ENCODE data around the gene PERCC1. TPM values are rescaled to one million over a fixed set of nuclear protein-coding genes. Genes with fewer than 3 reads are reported as not detected.
"Not testable (repeated sequence)": the region's sequence is repeated elsewhere in the genome, so short reads cannot be mapped to it uniquely, and the experiment has no call there.

Gene PERCC1
- total RNA-seq, 1 donor from 2014 or later, result not detected

- ATAC-seq, result no peak
- intact Hi-C loops (cut with DNase I), result no loop called here
These were observed 28.1 kb downstream of the PERCC1 start for GRCh38 chr16:1458977-1459341.

GRCh38 chr16:1459967-1460366 is 29.1 kb downstream of the PERCC1 start:
- DNase-seq (ENCODE audit: low spot score) (no peak), ATAC-seq (no peak)
- intact Hi-C loops (cut with DNase I), result no loop called here

More at GRCh38 chr16:1458977-1459341, 28.1 kb downstream of the PERCC1 start:
- DNase-seq (ENCODE audit: low spot score), result no peak

DNA sequence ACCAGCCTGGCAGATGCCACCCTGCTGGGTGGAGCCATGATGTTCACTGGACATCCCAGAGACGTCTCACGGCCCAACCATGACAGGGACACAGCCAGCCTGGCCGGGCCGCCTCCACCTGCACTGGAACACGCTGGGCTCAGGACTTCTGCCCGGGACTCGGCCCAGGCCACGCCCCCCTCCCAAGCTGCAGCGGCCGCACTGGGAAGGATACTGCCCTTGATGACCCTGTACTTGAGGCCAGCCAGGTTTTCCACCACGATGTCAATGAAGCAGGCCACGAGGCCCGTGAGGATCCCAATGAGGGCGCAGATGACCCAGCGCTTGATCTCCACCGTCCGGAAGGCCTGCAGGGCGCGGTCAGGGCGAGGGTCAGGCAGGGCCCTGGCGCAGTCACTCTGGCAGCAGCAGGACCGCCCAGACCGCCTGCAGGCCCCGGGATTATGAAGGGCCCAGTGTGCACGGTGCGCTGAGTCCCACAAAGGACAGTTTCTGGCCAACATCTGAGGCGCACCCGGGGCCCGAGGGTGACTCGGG is 29.8 kb downstream of the PERCC1 start:
- intact Hi-C loops (cut with DNase I), result no loop called here
- no peak for ATAC-seq
- DNase-seq (ENCODE audit: low spot score), result no peak

GRCh38 chr16:1461146-1461545 is 30.3 kb downstream of the PERCC1 start:
- no peak for DNase-seq (ENCODE audit: low spot score)
- intact Hi-C loops (cut with DNase I), result no loop called here

DNA sequence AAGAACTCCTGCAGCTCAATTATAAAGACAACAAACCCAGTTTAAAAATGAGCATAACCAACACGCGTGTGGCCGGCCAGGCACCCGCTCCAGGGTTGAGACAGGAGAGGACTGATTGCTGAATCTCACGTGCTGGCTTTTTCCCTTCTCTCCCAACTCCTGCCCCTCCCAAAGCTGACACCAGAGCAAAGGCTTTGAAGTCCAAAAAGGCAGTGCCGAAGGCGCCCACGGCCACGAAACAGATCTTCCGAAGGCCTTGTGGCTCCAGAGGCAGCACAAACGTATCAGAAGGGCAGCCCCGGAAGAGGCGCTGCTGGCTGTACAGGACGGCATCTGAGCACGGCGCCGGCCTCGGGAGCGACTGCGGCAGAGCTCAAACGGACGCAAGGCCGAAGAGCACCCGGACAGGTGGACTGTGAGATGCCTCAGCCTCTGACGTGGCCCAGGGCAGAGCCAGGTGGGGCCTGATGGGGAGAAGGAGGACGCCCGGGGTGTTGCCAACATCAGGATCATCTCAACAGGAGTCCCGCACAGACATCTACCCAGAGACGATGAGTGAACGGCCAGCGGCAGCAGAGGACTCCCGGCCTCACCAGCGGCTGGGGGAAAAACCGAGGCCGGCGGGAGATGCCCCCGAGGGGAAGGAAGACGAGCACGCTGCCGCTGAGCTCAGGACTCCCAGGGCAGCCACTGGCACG is 33.5 kb downstream of the PERCC1 start:
- intact Hi-C loops (cut with DNase I), result no loop called here
- DNase-seq (ENCODE audit: low spot score) (no peak), ATAC-seq (no peak)

More at GRCh38 chr16:1461146-1461545, 30.3 kb downstream of the PERCC1 start:
- no peak for ATAC-seq

DNA sequence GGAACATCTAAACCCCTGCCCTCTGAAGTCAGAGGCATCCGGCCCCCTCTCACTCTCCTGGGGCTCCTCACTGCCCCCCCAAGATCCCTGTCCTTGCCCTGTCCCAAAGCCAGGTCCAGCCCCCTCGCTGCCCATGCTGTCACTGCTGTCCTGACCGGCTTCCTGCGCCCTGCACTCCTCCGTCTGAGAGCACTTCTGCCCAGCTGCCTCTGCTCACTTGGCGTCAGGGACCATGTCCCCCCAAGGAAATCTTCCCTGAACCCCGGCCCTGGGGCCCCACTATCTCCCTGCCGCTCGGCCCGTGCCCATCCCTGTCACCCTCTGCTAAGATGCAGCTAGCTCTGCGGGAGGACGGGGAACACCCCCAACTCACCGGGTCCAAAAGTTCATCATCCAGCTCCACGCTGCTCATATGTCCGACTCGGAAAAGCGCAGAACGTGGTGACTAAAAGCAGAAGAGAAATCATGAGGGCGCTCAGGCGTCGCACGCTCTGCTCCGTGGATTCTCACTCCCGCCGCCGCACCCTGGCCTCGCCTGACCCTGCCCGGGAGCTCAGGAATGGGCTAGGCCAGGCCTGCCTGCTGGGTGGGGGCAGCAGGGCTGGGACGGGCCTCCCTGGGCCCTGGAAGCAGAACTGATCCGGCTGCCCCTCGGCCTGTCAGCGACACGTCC is 34.2 kb downstream of the PERCC1 start:
- intact Hi-C loops (cut with DNase I), result no loop called here
- ATAC-seq, result no peak
- no peak for DNase-seq (ENCODE audit: low spot score)

DNA sequence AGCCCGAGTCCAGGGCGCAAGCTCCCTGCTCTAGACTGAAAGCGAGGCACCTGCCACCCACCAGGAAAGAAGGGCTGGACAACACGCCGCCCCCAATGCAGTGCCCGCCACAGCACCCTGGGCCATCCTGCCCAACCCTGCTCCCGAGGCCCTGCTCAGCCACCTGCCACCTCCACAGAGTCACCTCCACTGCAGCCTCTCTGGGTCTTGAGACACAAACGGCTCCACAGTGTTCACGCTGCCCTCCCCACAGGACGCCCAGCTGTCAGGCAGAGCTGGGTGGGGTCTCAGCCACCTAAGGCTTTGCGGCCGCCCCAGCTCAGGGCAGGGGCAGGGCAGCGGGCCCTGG is 34.7 kb downstream of the PERCC1 start:
- DNase-seq (ENCODE audit: low spot score) (no peak), ATAC-seq (no peak)
- intact Hi-C loops (cut with DNase I), result no loop called here

GRCh38 chr16:1466054-1466453 is 35.2 kb downstream of the PERCC1 start:
- intact Hi-C loops (cut with DNase I), result no loop called here
- DNase-seq (ENCODE audit: low spot score), result no peak
- no peak for ATAC-seq

DNA sequence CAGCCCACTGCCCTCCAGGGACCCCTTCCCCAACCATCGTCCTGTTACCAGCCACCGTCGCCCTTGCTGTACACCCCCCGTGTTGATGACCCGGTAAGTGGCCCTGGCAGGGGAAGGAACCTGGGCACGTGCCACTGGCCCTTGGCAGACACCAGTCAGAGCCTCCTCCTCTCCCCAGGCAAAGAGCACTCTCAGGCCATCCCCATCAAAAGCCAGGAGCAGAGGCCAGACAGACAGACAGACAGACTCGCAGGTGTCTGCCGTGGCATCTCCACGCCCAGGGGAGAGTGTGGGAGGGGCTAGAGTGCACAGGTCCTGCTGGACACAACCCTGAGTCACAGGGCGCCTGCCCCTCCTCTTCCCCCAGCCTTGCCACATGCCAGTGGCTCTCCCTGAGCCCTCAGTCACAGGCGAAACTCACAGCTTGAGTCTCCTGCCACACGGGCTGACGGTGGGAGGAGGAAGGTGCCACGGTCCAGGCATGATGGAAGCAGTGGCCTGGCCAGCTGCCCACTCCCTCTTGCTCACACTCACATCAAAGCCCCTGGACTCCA is 36.2 kb downstream of the PERCC1 start:
- ATAC-seq, result no peak

GRCh38 chr16:1468426-1468810 is 37.5 kb downstream of the PERCC1 start:
- intact Hi-C loops (cut with DNase I), result no loop called here
- ATAC-seq, result no peak
- no peak for DNase-seq (ENCODE audit: low spot score)

More for the DNA sequence above, 36.2 kb downstream of the PERCC1 start:
- no peak for DNase-seq (ENCODE audit: low spot score)
- intact Hi-C loops (cut with DNase I), result no loop called here

GRCh38 chr16:1469141-1469540 is 38.3 kb downstream of the PERCC1 start:
- DNase-seq (ENCODE audit: low spot score); intact Hi-C loops (cut with DNase I); ATAC-seq: not testable (repeated sequence)

DNA sequence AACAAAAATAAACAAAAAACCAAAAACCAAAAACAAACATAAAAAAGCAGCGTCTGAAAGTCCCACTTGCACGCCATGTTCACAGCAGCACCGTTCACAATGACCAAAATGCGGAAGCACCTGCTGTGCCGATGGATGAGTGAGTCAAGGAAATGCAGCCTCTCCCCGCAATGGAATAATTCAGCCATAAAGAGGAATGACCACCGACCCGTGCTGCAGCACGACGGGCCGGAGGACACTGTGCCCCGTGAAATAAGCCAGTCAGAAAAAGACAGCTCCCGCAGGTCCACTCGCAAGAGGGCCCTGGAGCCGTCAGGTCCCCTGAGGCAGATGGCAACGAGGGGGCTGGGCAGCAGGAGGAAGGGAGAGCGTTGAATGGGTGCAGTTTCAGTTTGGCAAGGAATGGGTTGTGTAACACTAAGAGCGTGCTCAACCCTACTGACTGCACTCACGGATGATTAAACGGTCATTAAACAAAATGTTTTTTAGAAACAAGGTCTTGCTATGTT is 38.9 kb downstream of the PERCC1 start:
- DNase-seq (ENCODE audit: low spot score) (no peak), ATAC-seq (no peak)
- intact Hi-C loops (cut with DNase I), result no loop called here

GRCh38 chr16:1470481-1471251 is 39.8 kb downstream of the PERCC1 start:
- no peak for DNase-seq (ENCODE audit: low spot score)
- ATAC-seq, result no peak
- intact Hi-C loops (cut with DNase I), result no loop called here

- intact Hi-C loops (cut with DNase I), result no loop called here
- DNase-seq (ENCODE audit: low spot score) (no peak), ATAC-seq (no peak)
These were observed 40.8 kb downstream of the PERCC1 start for GRCh38 chr16:1471569-1472194.

DNA sequence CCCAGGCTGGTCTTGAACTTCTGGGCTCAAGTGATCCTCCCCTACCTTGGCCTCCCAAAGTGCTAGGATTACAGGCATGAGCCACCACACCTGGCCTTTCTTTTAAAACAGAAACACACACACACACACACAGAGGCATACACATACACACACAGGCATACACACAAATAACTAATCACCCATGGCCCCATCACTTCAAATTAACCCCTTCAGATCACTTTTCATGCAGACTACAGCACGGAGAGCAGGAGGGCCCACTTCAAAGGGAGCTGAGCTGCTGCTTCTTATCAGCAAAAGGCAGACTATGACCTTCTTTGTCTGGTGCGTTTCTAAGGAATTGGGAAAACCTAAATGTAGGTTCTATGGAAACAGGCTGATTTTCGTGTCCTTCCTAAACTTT is 42.1 kb downstream of the PERCC1 start:
- no peak for DNase-seq (ENCODE audit: low spot score)
- intact Hi-C loops (cut with DNase I), result no loop called here
- ATAC-seq, result no peak

DNA sequence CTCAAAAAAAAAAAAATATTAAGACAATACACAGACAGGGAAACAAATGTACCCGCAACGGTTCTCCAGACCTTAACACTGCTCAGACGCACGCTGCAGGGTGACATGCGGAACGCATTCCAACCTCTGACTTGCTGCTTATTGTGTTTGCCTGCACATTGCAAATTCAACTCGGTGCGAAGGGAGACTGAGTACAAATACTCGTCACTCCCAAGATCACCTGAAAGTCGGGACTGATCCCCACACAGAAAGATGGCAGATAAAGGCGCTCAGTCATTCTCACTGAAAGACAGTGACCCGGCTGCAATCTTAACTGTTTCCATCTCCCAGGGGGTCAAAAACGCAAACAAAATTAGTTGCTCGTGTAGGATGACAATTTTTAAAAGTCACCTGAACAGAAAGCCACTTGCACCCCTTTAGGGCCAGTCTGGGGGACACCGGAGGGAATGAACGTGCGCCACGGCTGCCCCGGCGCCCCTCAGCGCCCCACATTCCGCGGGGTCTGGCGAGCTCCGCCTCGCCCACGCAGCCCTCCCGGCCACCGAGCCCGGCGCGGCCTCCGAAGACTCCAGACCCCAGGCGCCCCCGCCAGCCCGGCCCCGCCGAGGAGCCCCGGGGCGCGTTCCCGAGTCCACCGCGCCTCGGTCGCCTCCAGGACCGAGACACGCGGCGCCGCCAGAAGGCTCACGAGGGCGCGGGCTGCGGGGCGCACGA is 43.4 kb downstream of the PERCC1 start:
- intact Hi-C loops (cut with DNase I), result no loop called here
- DNase-seq (ENCODE audit: low spot score) (no peak), ATAC-seq (no peak)

GRCh38 chr16:1474796-1475551 is 44.1 kb downstream of the PERCC1 start, which contains the start of gene CLCN7:
TSS of gene CLCN7 (minus strand) at chr16:1475028. CDS start at chr16:1474974, 54 bp downstream.
- peak; percentile 96 for DNase-seq (ENCODE audit: low spot score)
- ATAC-seq, result peak; percentile 98
- intact Hi-C loops (cut with DNase I), result no loop called here

All from sciatic nerve (tissue), 2 donors.